HepG2 (cell line): Measurements from ENCODE around the gene TRIM69. TPM values are rescaled to one million over a fixed set of nuclear protein-coding genes. Genes with fewer than 3 reads are reported as not detected.

Experiments used
- ATAC-seq: fragments of 200-7000 bp; cut with Tn5 transposase; 3 replicates; pipeline ENCODE4 v1.9.1; 2020; ENCODE audit warnings: mild to moderate bottlenecking, moderate library complexity
- BruUV-seq: library from RNA; stranded (reverse); fragments of 400-500 nt; replicated peaks from 2 replicates; lab custom pipeline; 2021; lab: Mats Ljungman, UMichigan
- CTCF ChIA-PET: fragments of 300-600 bp; formaldehyde crosslinking; extraction: SDS; loops from one replicate; lab custom pipeline; 2021; ENCODE audit warnings: low total read pairs, inconsistent platforms, low intra/inter-chr PET ratio; lab: Yijun Ruan, JAX
- POLR2A ChIA-PET: fragments of 350-600 bp; sonication (Branson Sonifier 250); formaldehyde crosslinking; loops from one replicate; lab custom pipeline; 2020; ENCODE audit warnings: antibody characterized with exemption, inconsistent platforms; lab: Yijun Ruan, JAX
- DNase-seq: peaks from one replicate; pipeline ENCODE4 v3.0.0-alpha.2; 2015; ENCODE audit warnings: low spot score
- FAIRE-seq: peaks from 3 replicates; lab custom pipeline; 2011; peaks lifted over from hg19 to GRCh38; lab: Jason Lieb, UNC
- H2AFZ ChIP-seq: one replicate; pipeline ENCODE4 v1.6.1; 2011; ENCODE audit warnings: low read length, inconsistent platforms
- H3K27ac ChIP-seq: fragments of 300-600 bp; 3 replicates; pipeline ENCODE4 v1.8.0; 2011; ENCODE audit warnings: mixed run types, mild to moderate bottlenecking, mixed read lengths, low read length, inconsistent platforms; ENCODE audit not compliant: insufficient read depth; ENCODE audit errors: extremely low read length
- H3K27me3 ChIP-seq, 2 experiments: fragments of 200-600 bp in 1 of 2; 2 replicates in 1 of 2; 3 replicates in 1 of 2; pipeline versions ENCODE4 v1.6.0 to v1.8.0; 2011; ENCODE audit warnings: low read length in 2 of 2, mild to moderate bottlenecking in 2 of 2, moderate library complexity in 2 of 2, inconsistent platforms in 1 of 2; ENCODE audit not compliant: insufficient read depth in 2 of 2, control insufficient read depth in 1 of 2
- H3K36me3 ChIP-seq, 2 experiments: fragments of 200-600 bp in 1 of 2; replicated peaks in 1 of 2; 2 replicates in 1 of 2; 3 replicates in 1 of 2; pipeline versions ENCODE4 v1.5.1 to v1.8.0; 2011; ENCODE audit warnings: low read length in 2 of 2, inconsistent platforms in 1 of 2; ENCODE audit not compliant: insufficient read depth in 2 of 2, control insufficient read depth in 1 of 2
- H3K4me1 ChIP-seq: 2 replicates; pipeline ENCODE4 v1.5.1; 2012; ENCODE audit warnings: low read length, inconsistent platforms; ENCODE audit not compliant: insufficient read depth
- H3K4me2 ChIP-seq: 2 replicates; pipeline ENCODE4 v1.6.0; 2011; ENCODE audit warnings: low read depth, low read length, inconsistent platforms
- H3K4me3 ChIP-seq, 3 experiments: fragments of 200-600 bp in 1 of 3; sonication (generic), shearing (Covaris generic) in 1 of 3; replicated peaks in 1 of 3; 2 replicates each; pipeline ENCODE4 v1.5.1; 2011 to 2016; ENCODE audit warnings: low read length in 3 of 3, inconsistent platforms in 2 of 3, low read depth in 2 of 3, mild to moderate bottlenecking in 2 of 3, control low read depth in 1 of 3, mixed read lengths in 1 of 3; ENCODE audit not compliant: insufficient read depth in 1 of 3
- H3K79me2 ChIP-seq: one replicate; pipeline ENCODE4 v1.6.1; 2011; ENCODE audit warnings: low read length, inconsistent platforms; ENCODE audit not compliant: insufficient read depth
- H3K9ac ChIP-seq: 2 replicates; pipeline ENCODE4 v1.6.0; 2011; ENCODE audit warnings: mild to moderate bottlenecking, low read depth, low read length, inconsistent platforms; ENCODE audit not compliant: insufficient read depth
- H3K9me3 ChIP-seq: 2 replicates; pipeline ENCODE4 v1.5.1; 2012; ENCODE audit warnings: mild to moderate bottlenecking, low read length
- H4K20me1 ChIP-seq: 2 replicates; pipeline ENCODE4 v1.6.0; 2011; ENCODE audit warnings: inconsistent platforms, mild to moderate bottlenecking, low read length, moderate library complexity; ENCODE audit not compliant: insufficient read depth
- ATRX ChIP-seq: sonication (generic); formaldehyde crosslinking; IDR thresholded peaks from 2 replicates; pipeline ENCODE4 v1.4.0; 2020; ENCODE audit warnings: missing genetic modification reagents, borderline replicate concordance
- ETV6 ChIP-seq: sonication (generic); formaldehyde crosslinking; conservative IDR thresholded peaks from 2 replicates; pipeline ENCODE4 v1.4.0; 2020; ENCODE audit warnings: missing genetic modification reagents
- RCOR2 ChIP-seq: IDR thresholded peaks from 2 replicates; pipeline ENCODE4 v1.6.1; 2016; ENCODE audit warnings: missing biosample characterization, missing genetic modification reagents
- SNAPC2 ChIP-seq: sonication (generic); formaldehyde crosslinking; IDR thresholded peaks from 2 replicates; pipeline ENCODE4 v1.8.1; 2022; ENCODE audit warnings: mild to moderate bottlenecking, missing genetic modification reagents
- UBTF ChIP-seq: sonication (generic); formaldehyde crosslinking; IDR thresholded peaks from 2 replicates; pipeline ENCODE4 v1.4.0; 2020; ENCODE audit warnings: mild to moderate bottlenecking, missing genetic modification reagents
- ZBTB38 ChIP-seq: sonication (generic); formaldehyde crosslinking; IDR thresholded peaks from 2 replicates; pipeline ENCODE4 v1.5.1; 2020; ENCODE audit warnings: mild to moderate bottlenecking, missing genetic modification reagents
- ZNF337 ChIP-seq: sonication (generic); formaldehyde crosslinking; IDR thresholded peaks from 2 replicates; pipeline ENCODE4 v1.5.1; 2020; ENCODE audit warnings: missing genetic modification reagents, low read depth, mild to moderate bottlenecking, borderline replicate concordance
- ZNF850 ChIP-seq: sonication (generic); formaldehyde crosslinking; conservative IDR thresholded peaks from 2 replicates; pipeline ENCODE4 v1.9.0; 2021; ENCODE audit warnings: mild to moderate bottlenecking, missing genetic modification reagents
- WGBS: methylation state at CpG from one replicate; pipeline ENCODE4 v1.1.6; 2017; ENCODE audit warnings: low lambda C conversion rate; 5-methylcytosine and 5-hydroxymethylcytosine counted together
- in situ Hi-C: cut with HindIII; loops from 2 replicates; pipeline ENCODE4 v1.10.0; 2017; ENCODE audit warnings: low pct_unique_long_range_greater_than_20kb; ENCODE audit not compliant: extremely low pct_ligation_motif_present
- intact Hi-C: fragments of 100-400 bp; cut with micrococcal nuclease; formaldehyde crosslinking; loops from one replicate; pipeline ENCODE4 v1.10.0; 2022; ENCODE audit not compliant: unreplicated experiment
- polyA plus RNA-seq, 8 experiments: library from polyadenylated mRNA; depleted of rRNA in 3 of 8; stranded (reverse) in 7 of 8; unstranded in 1 of 8; fragments of >200 nt; fragmentation: Illumina TruSeq in 4 of 8; extraction: Trizol in 4 of 8; gene quantifications; 2 replicates each; pipeline versions ENCODE4 v1.2.1 to v1.2.3, GENCODE V29; 2011 to 2016; ENCODE audit warnings: low read depth in 4 of 8, missing spikeins in 1 of 8, mixed read lengths in 1 of 8; ENCODE audit not compliant: insufficient read depth in 1 of 8
- total RNA-seq, 5 experiments: library from RNA; depleted of rRNA; stranded (reverse); fragments of >200 nt; fragmentation: Illumina TruSeq; extraction: Trizol; gene quantifications; 2 replicates each; pipeline ENCODE4 v1.2.3, GENCODE V29; 2016; ENCODE audit warnings: low read depth in 1 of 5
- TF ChIP-seq, protein P1 (sequence below): sonication (generic); formaldehyde crosslinking; IDR thresholded peaks from 2 replicates; pipeline ENCODE4 v1.8.0; 2022; ENCODE audit warnings: missing genetic modification reagents, mild to moderate bottlenecking, borderline replicate concordance
- TF ChIP-seq, protein P2 (sequence below): IDR thresholded peaks from 2 replicates; pipeline ENCODE4 v1.6.1; 2012; ENCODE audit warnings: low read length, improper control_type of control experiment
- TF ChIP-seq, protein P3 (sequence below): sonication (generic); formaldehyde crosslinking; IDR thresholded peaks from 2 replicates; pipeline ENCODE4 v1.4.0; 2020; ENCODE audit warnings: missing genetic modification reagents

TRIM69 gene
- total and polyA plus RNA-seq, 2 of the 13 experiments (the other 11 are each of a cell fraction or from before 2014, with no cell fraction given), result 2.6 to 3.2 TPM

- H3K4me1 ChIP-seq, result peaks cover 55% of the 10 kb centered on the region
- BruUV-seq, result no TSS peak
- intact Hi-C loops, result no loop called here
- no peak overlapping the region for H3K27ac ChIP-seq
- ATAC-seq (no peak), DNase-seq (no peak), FAIRE-seq (no peak)
- H3K9ac ChIP-seq, result no peak overlapping the region
- peaks cover 2 to 7% of the 10 kb centered on the region in 2 experiments; a peak in 2 of 5 replicates for H3K36me3 ChIP-seq
- no peaks in the 10 kb centered on the region for H3K27me3 ChIP-seq
- 75% methylated on average over 2 of the region's 2 CpGs for WGBS
- no peak overlapping the region for H3K4me3 ChIP-seq
- no peak overlapping the region for H3K4me2 ChIP-seq
- ChIA-PET CTCF (no interaction called here), POLR2A (interaction anchor here (1.3 to 3.4 kb wide), 2 partner anchors 10 to 58 kb away, joined by 5 to 17 read pairs; partner anchors contain the start of genes B2M, PATL2 and SPG11)
- no peaks in the 10 kb centered on the region for H3K9me3 ChIP-seq
- H2AFZ ChIP-seq, result no peak overlapping the region
- TF ChIP-seq UBTF (no peak), ETV6 (CRISPR knock-in tag) (no peak), ATRX (CRISPR knock-in tag) (no peak), ZBTB38 (CRISPR knock-in tag) (no peak), SNAPC2 (CRISPR knock-in tag) (no peak), ZNF337 (CRISPR knock-in tag) (no peak), ZNF850 (CRISPR knock-in tag) (no peak), RCOR2 (CRISPR knock-in tag) (no peak)
- TF ChIP-seq, protein P1, sequence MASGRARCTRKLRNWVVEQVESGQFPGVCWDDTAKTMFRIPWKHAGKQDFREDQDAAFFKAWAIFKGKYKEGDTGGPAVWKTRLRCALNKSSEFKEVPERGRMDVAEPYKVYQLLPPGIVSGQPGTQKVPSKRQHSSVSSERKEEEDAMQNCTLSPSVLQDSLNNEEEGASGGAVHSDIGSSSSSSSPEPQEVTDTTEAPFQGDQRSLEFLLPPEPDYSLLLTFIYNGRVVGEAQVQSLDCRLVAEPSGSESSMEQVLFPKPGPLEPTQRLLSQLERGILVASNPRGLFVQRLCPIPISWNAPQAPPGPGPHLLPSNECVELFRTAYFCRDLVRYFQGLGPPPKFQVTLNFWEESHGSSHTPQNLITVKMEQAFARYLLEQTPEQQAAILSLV (CRISPR knock-in tag), result no peak
- TF ChIP-seq, protein P2, sequence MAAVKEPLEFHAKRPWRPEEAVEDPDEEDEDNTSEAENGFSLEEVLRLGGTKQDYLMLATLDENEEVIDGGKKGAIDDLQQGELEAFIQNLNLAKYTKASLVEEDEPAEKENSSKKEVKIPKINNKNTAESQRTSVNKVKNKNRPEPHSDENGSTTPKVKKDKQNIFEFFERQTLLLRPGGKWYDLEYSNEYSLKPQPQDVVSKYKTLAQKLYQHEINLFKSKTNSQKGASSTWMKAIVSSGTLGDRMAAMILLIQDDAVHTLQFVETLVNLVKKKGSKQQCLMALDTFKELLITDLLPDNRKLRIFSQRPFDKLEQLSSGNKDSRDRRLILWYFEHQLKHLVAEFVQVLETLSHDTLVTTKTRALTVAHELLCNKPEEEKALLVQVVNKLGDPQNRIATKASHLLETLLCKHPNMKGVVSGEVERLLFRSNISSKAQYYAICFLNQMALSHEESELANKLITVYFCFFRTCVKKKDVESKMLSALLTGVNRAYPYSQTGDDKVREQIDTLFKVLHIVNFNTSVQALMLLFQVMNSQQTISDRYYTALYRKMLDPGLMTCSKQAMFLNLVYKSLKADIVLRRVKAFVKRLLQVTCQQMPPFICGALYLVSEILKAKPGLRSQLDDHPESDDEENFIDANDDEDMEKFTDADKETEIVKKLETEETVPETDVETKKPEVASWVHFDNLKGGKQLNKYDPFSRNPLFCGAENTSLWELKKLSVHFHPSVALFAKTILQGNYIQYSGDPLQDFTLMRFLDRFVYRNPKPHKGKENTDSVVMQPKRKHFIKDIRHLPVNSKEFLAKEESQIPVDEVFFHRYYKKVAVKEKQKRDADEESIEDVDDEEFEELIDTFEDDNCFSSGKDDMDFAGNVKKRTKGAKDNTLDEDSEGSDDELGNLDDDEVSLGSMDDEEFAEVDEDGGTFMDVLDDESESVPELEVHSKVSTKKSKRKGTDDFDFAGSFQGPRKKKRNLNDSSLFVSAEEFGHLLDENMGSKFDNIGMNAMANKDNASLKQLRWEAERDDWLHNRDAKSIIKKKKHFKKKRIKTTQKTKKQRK, result no peak
- TF ChIP-seq, protein P3, sequence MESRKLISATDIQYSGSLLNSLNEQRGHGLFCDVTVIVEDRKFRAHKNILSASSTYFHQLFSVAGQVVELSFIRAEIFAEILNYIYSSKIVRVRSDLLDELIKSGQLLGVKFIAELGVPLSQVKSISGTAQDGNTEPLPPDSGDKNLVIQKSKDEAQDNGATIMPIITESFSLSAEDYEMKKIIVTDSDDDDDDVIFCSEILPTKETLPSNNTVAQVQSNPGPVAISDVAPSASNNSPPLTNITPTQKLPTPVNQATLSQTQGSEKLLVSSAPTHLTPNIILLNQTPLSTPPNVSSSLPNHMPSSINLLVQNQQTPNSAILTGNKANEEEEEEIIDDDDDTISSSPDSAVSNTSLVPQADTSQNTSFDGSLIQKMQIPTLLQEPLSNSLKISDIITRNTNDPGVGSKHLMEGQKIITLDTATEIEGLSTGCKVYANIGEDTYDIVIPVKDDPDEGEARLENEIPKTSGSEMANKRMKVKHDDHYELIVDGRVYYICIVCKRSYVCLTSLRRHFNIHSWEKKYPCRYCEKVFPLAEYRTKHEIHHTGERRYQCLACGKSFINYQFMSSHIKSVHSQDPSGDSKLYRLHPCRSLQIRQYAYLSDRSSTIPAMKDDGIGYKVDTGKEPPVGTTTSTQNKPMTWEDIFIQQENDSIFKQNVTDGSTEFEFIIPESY (CRISPR knock-in tag), result no peak
- TF ChIP-seq, all 625 proteins: peak for 0
- Histone ChIP-seq H4K20me1 (no peaks in the 10 kb centered on the region), H3K79me2 (no peaks in the 10 kb centered on the region)
- in situ Hi-C loops, result no loop called here
These were observed 14.3 kb upstream of the TRIM69 start for GRCh38 chr15:44722011-44722410.
